Measurements from ENCODE around the gene DNAJB4. TPM values are rescaled to one million over a fixed set of nuclear protein-coding genes. Genes with fewer than 3 reads are reported as not detected.

Gene DNAJB4
- total and polyA plus RNA-seq, 2 of the 8 experiments (the other 6 are each of a cell fraction or from before 2014, with no cell fraction given): 6.6 to 21.8 TPM

GRCh38 chr1:78015148-78015547, 10.4 kb downstream of the DNAJB4 start (continued):
- TF ChIP-seq CBX8 (IDR thresholded peaks at IDR 0.05; ENCODE audit: borderline replicate concordance, low read depth, low read length) (no peak), SRF (IDR thresholded peaks at IDR 0.05; ENCODE audit: low read depth, low read length) (no peak), CHD2 (IDR thresholded peaks at IDR 0.05; ENCODE audit: low read length) (no peak), ATF2 (IDR thresholded peaks at IDR 0.05; ENCODE audit: low read length) (no peak), NRF1 (IDR thresholded peaks at IDR 0.05; ENCODE audit: low read depth, low read length) (no peak), RAD21 (IDR thresholded peaks at IDR 0.05 in 1 of 2, conservative IDR thresholded peaks at IDR 0.05 in 1 of 2; ENCODE audit: low read depth in 2 of 2, low read length in 2 of 2) (no peak)
